ENCODE measurements around the gene TMEM132A.

- TF ChIP-seq, protein P1, sequence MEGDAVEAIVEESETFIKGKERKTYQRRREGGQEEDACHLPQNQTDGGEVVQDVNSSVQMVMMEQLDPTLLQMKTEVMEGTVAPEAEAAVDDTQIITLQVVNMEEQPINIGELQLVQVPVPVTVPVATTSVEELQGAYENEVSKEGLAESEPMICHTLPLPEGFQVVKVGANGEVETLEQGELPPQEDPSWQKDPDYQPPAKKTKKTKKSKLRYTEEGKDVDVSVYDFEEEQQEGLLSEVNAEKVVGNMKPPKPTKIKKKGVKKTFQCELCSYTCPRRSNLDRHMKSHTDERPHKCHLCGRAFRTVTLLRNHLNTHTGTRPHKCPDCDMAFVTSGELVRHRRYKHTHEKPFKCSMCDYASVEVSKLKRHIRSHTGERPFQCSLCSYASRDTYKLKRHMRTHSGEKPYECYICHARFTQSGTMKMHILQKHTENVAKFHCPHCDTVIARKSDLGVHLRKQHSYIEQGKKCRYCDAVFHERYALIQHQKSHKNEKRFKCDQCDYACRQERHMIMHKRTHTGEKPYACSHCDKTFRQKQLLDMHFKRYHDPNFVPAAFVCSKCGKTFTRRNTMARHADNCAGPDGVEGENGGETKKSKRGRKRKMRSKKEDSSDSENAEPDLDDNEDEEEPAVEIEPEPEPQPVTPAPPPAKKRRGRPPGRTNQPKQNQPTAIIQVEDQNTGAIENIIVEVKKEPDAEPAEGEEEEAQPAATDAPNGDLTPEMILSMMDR (IDR thresholded peaks at IDR 0.05): no peak
- TF ChIP-seq POLR2AphosphoS5 (IDR thresholded peaks at IDR 0.05): no peak
- no peak for TF ChIP-seq POLR2A (IDR thresholded peaks at IDR 0.05)
Observed at GRCh38 chr11:60918251-60918938, 5.9 kb upstream of the TMEM132A start.

Measured in sigmoid colon (tissue), 4 donors.